ENCODE results near the gene PIGV. TPM values are rescaled to one million over a fixed set of nuclear protein-coding genes. Genes with fewer than 3 reads are reported as not detected.

PIGV gene
- total RNA-seq, 2 donors from 2014 or later = 19.4 to 20.0 TPM

- ATAC-seq (replicated peaks in 1 of 2) (no peak), DNase-seq (no peak)
- Mint-ChIP-seq H3K4me1 (ENCODE audit: low read depth) (peaks cover 47% of the 10 kb centered on the region), H3K36me3 (ENCODE audit: insufficient read depth in 2 of 2) (peaks cover 2 to 18% of the 10 kb centered on the region in 2 donors), H3K27ac (no peak overlapping the region), H3K9me3 (no peaks in the 10 kb centered on the region), H3K4me3 (no peak overlapping the region), H3K27me3 (ENCODE audit: low read depth) (no peaks in the 10 kb centered on the region)
Observed at GRCh38 chr1:26754086-26754874, 33.5 kb upstream of the PIGV start.

DNA sequence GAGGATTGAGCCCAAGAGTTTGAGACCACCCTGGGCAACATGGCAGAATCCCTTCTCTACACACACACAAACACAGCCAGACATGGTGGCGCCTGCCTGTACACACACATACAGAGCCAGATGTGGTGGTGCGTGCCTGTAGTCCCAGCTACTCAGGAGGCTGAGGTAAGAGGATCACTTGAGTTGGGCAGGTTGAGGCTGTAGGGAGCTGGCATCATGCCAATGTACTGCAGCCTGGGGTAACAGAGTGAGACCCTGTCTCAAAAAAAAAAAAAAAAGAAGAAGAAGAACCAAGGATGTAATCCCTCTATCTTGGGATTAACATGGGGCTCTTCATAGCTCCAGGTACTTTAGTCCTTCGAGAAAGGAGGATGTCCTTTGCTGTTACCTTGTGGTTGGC is 29.4 kb upstream of the PIGV start:
- ATAC-seq (replicated peaks in 1 of 2) (no peak), DNase-seq (no peak)
- Mint-ChIP-seq H3K4me1 (ENCODE audit: low read depth) (peaks cover 8% of the 10 kb centered on the region), H3K36me3 (ENCODE audit: insufficient read depth in 2 of 2) (peaks cover 11 to 30% of the 10 kb centered on the region in 2 donors), H3K4me3 (no peak overlapping the region), H3K9me3 (no peaks in the 10 kb centered on the region), H3K27ac (no peak overlapping the region), H3K27me3 (ENCODE audit: low read depth) (no peaks in the 10 kb centered on the region)

DNA sequence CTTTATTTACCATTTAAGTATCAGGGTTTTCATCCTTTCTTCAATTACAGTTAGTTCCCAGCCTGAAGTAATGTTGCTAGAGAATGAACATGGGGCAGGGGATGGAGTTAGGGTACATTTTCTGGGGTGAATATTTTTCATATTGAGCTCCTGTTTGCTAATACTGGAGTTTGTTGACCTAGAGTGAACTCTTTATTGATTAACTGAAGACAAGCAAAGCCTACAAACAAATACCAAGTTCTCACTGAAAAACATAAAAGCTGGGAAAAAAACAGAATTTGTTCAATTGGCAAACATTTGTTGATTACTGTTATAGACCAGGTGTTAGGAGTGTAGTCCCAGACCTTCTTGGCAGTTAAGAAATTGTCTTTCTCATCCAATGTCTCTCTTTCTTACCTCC is 28.2 kb upstream of the PIGV start:
- Mint-ChIP-seq H3K36me3 (ENCODE audit: insufficient read depth in 2 of 2) (peaks cover 15 to 35% of the 10 kb centered on the region in 2 donors), H3K27ac (peak overlapping the region; percentile 4), H3K27me3 (ENCODE audit: low read depth) (no peaks in the 10 kb centered on the region), H3K4me1 (ENCODE audit: low read depth) (no peaks in the 10 kb centered on the region), H3K4me3 (no peak overlapping the region), H3K9me3 (no peaks in the 10 kb centered on the region)
- DNase-seq = no peak
- ATAC-seq (replicated peaks in 1 of 2) = no peak

- Mint-ChIP-seq H3K36me3 (ENCODE audit: insufficient read depth in 2 of 2) (peaks cover 12 to 44% of the 10 kb centered on the region in 2 donors), H3K9me3 (no peaks in the 10 kb centered on the region), H3K27ac (no peak overlapping the region), H3K27me3 (ENCODE audit: low read depth) (no peaks in the 10 kb centered on the region), H3K4me3 (no peak overlapping the region), H3K4me1 (ENCODE audit: low read depth) (no peaks in the 10 kb centered on the region)
- no peak for ATAC-seq (replicated peaks in 1 of 2)
- DNase-seq = no peak
Observed at GRCh38 chr1:26761217-26761616, 26.5 kb upstream of the PIGV start.

DNA sequence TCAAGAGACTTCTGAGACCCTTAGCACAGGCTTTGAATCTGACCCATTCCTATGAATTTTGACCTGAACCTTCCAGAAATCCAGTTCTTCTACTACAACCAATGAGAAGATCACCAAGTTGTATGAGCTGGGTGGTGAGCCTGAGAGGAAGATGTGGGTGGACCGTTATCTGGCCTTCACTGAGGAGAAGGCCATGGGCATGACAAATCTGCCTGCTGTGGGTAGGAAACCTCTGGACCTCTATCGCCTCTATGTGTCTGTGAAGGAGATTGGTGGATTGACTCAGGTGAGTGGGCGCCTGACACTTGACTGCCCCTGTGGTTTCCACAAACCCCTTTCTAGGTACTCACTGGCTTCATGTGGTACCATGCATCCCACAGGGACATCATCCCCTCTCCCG is 20.0 kb upstream of the PIGV start:
- Mint-ChIP-seq H3K4me3 (no peak overlapping the region), H3K27me3 (ENCODE audit: low read depth) (no peaks in the 10 kb centered on the region), H3K4me1 (ENCODE audit: low read depth) (peaks cover 38% of the 10 kb centered on the region), H3K27ac (peak overlapping the region; percentile 1), H3K36me3 (ENCODE audit: insufficient read depth in 2 of 2) (peaks cover 22 to 65% of the 10 kb centered on the region in 2 donors), H3K9me3 (no peaks in the 10 kb centered on the region)
- ATAC-seq (replicated peaks in 1 of 2) = peak; percentile 46 to 56
- DNase-seq = no peak

DNA sequence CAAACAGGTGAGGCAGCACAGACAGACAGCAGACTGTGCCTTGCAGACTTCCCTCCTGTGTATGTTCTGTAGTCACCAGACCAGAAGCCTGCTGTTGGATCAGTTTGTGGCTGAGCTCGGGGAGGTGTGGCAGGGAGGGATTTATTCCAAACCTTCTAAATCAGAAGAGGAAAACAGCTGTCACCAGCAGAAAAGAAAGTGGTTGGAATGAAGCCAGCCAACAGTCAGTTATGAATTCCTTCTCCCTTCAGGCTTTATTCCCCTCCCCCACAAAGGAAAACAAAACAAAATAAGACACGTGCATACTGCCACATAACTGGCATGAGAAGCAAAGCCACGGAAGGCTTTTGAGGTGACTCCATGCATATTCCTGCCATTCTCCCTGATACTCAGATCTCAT is 19.0 kb upstream of the PIGV start:
- Mint-ChIP-seq H3K36me3 (ENCODE audit: insufficient read depth in 2 of 2) (peaks cover 26 to 67% of the 10 kb centered on the region in 2 donors), H3K27ac (no peak overlapping the region), H3K4me1 (ENCODE audit: low read depth) (peaks cover 38% of the 10 kb centered on the region), H3K9me3 (no peaks in the 10 kb centered on the region), H3K4me3 (no peak overlapping the region), H3K27me3 (ENCODE audit: low read depth) (no peaks in the 10 kb centered on the region)
- DNase-seq (no peak), ATAC-seq (replicated peaks in 1 of 2) (no peak)

GRCh38 chr1:26771285-26771642 is 16.5 kb upstream of the PIGV start:
- no peaks in the 10 kb centered on the region for H3K27me3 Mint-ChIP-seq (ENCODE audit: low read depth)

GRCh38 chr1:26771643-26772321 is 16.0 kb upstream of the PIGV start:
- peak; percentile 55 to 80 for ATAC-seq (replicated peaks in 1 of 2)

More at GRCh38 chr1:26771285-26771642, 16.5 kb upstream of the PIGV start:
- H3K4me1 Mint-ChIP-seq (ENCODE audit: low read depth) = peaks cover 38% of the 10 kb centered on the region
- no peak overlapping the region for H3K4me3 Mint-ChIP-seq
- H3K9me3 Mint-ChIP-seq = no peaks in the 10 kb centered on the region
- peaks cover 26 to 71% of the 10 kb centered on the region in 2 donors for H3K36me3 Mint-ChIP-seq (ENCODE audit: insufficient read depth in 2 of 2)
- H3K27ac Mint-ChIP-seq = peak overlapping the region; percentile 87
- ATAC-seq (replicated peaks in 1 of 2) (peak in 1 of 2 donors; percentile 28), DNase-seq (no peak)

DNA sequence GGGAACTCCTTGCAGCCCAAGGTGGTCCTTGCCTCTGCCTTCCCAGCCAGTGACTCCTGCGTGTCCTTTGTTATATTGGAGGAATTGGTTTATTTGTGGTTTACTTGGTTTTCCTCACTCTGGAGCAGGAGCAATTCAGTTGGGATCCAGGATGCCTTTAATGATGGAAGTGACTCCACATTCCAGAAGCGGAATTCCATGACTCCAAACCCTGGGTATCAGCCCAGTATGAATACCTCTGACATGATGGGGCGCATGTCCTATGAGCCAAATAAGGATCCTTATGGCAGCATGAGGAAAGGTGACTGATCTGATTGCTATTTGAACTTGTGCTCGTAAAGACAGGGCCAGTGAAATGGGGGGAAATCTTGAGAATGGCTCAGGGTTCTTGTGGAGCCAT is 15.1 kb upstream of the PIGV start:
- DNase-seq = no peak
- Mint-ChIP-seq H3K27ac (no peak overlapping the region), H3K4me1 (ENCODE audit: low read depth) (peaks cover 30% of the 10 kb centered on the region), H3K36me3 (ENCODE audit: insufficient read depth in 2 of 2) (peaks cover 27 to 73% of the 10 kb centered on the region in 2 donors), H3K9me3 (no peaks in the 10 kb centered on the region), H3K27me3 (ENCODE audit: low read depth) (no peaks in the 10 kb centered on the region), H3K4me3 (no peak overlapping the region)
- no peak for ATAC-seq (replicated peaks in 1 of 2)

More at GRCh38 chr1:26771643-26772321, 16.0 kb upstream of the PIGV start:
- Mint-ChIP-seq H3K4me3 (no peak overlapping the region), H3K9me3 (no peaks in the 10 kb centered on the region), H3K27me3 (ENCODE audit: low read depth) (no peaks in the 10 kb centered on the region), H3K4me1 (ENCODE audit: low read depth) (peaks cover 36% of the 10 kb centered on the region), H3K36me3 (ENCODE audit: insufficient read depth in 2 of 2) (peaks cover 28 to 72% of the 10 kb centered on the region in 2 donors), H3K27ac (peak overlapping the region; percentile 87)
- peak in 1 of 2 donors; percentile 20 for DNase-seq

GRCh38 chr1:26774462-26774861 is 13.3 kb upstream of the PIGV start:
- Mint-ChIP-seq H3K9me3 (no peaks in the 10 kb centered on the region), H3K27me3 (ENCODE audit: low read depth) (no peaks in the 10 kb centered on the region), H3K4me3 (no peak overlapping the region), H3K36me3 (ENCODE audit: insufficient read depth in 2 of 2) (peaks cover 27 to 71% of the 10 kb centered on the region in 2 donors), H3K27ac (no peak overlapping the region), H3K4me1 (ENCODE audit: low read depth) (peaks cover 23% of the 10 kb centered on the region)
- ATAC-seq (replicated peaks in 1 of 2) (no peak), DNase-seq (no peak)

DNA sequence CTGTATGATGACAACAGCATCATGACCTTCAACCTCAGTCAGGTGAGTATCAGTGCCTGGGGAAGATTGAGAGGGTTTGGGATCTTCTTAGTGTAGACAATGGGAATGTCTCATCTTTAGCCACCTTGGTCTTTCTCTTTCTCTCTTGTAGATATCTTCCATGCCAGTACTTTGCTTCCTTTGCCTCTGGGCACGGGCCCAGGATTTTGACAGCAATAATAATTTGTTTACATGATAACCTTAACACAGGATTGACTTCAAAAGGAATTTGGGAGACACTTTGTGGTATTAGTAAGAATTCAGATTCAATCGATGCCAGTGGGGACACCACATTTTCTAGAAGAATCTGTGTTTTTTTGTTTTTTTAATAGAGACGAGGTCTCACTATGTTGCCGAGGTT is 12.1 kb upstream of the PIGV start:
- H3K36me3 Mint-ChIP-seq (ENCODE audit: insufficient read depth in 2 of 2) = peaks cover 26 to 65% of the 10 kb centered on the region in 2 donors
- H3K27me3 Mint-ChIP-seq (ENCODE audit: low read depth) = no peaks in the 10 kb centered on the region
- no peak overlapping the region for H3K4me3 Mint-ChIP-seq
- peaks cover 21% of the 10 kb centered on the region for H3K4me1 Mint-ChIP-seq (ENCODE audit: low read depth)
- ATAC-seq (replicated peaks in 1 of 2) = no peak
- peak overlapping the region; percentile 17 for H3K27ac Mint-ChIP-seq
- H3K9me3 Mint-ChIP-seq = no peaks in the 10 kb centered on the region
- DNase-seq = no peak

GRCh38 chr1:26779098-26779668 is 8.6 kb upstream of the PIGV start:
- peaks cover 26% of the 10 kb centered on the region for H3K4me1 Mint-ChIP-seq (ENCODE audit: low read depth)
- ATAC-seq (replicated peaks in 1 of 2) = no peak
- no peaks in the 10 kb centered on the region for H3K27me3 Mint-ChIP-seq (ENCODE audit: low read depth)
- H3K9me3 Mint-ChIP-seq = no peaks in the 10 kb centered on the region
- no peak overlapping the region for H3K4me3 Mint-ChIP-seq
- H3K36me3 Mint-ChIP-seq (ENCODE audit: insufficient read depth in 2 of 2) = peaks cover 13 to 45% of the 10 kb centered on the region in 2 donors
- DNase-seq = no peak
- no peak overlapping the region for H3K27ac Mint-ChIP-seq

GRCh38 chr1:26780344-26780957 is 7.3 kb upstream of the PIGV start:
- Mint-ChIP-seq H3K27ac (peak overlapping the region; percentile 33), H3K9me3 (no peaks in the 10 kb centered on the region), H3K27me3 (ENCODE audit: low read depth) (no peaks in the 10 kb centered on the region), H3K36me3 (ENCODE audit: insufficient read depth in 2 of 2) (peaks cover 11 to 34% of the 10 kb centered on the region in 2 donors), H3K4me3 (no peak overlapping the region), H3K4me1 (ENCODE audit: low read depth) (peaks cover 38% of the 10 kb centered on the region)
- DNase-seq (no peak), ATAC-seq (replicated peaks in 1 of 2) (peak; percentile 18 to 23)
